LNCaP clone FGC (cell line): ENCODE data around the gene HOXB8.

ENCODE experiments used
- DNase-seq: peaks from one replicate; pipeline ENCODE4 v3.0.0-alpha.2; 2011; ENCODE audit warnings: low read depth
- H3K4me3 ChIP-seq: 2 replicates; pipeline ENCODE4 v1.5.1; 2011; ENCODE audit warnings: mild to moderate bottlenecking, low read depth, low read length, control low read depth
- CTCF ChIP-seq: IDR thresholded peaks from 2 replicates; pipeline ENCODE4 v1.5.1; 2012; ENCODE audit warnings: mild to moderate bottlenecking; ENCODE audit not compliant: control insufficient read depth, insufficient read depth; ENCODE audit errors: extremely low read depth

The HOXB8 gene

DNA sequence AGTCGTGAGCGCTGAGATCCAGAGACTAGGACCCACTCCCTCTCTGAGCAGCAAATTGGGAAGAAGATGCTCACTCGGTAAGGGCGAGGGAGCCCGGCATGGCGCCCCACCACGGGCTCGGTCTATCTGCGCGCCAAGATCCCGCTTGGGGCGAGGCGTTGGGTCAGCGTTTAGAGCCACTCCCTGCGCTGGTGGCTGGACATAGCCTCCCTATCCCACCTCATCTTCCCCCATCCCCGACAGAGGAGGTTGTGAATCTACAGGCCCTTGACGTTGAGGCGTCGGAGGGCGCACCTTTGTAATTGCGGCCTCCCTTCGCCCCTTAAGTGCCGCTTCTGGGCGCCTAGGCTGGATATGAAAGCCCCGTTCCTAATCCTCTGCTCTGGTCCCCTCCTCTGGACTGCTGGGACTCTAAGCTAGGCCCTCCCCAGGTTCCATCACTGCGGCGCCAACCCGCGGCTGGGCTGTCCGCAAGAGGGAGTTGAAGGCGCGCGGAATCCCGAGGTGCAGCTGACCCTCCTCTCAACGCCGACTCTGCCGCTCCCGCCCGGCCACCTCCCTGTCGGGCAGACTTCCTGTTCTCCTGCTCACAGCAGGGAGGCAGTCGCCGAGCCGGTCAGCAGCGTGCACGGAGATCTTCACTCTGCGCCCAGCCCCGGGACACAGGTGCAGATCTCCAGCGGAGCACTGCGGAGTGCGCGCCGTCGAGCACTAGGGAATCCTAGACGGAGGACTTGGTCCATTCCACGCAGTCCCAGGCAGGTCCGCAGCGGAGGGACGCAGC is 27.2 kb upstream of the HOXB8 start:
- no peak for TF ChIP-seq CTCF
- no peak for DNase-seq
- H3K4me3 ChIP-seq: no peak overlapping the region

DNA sequence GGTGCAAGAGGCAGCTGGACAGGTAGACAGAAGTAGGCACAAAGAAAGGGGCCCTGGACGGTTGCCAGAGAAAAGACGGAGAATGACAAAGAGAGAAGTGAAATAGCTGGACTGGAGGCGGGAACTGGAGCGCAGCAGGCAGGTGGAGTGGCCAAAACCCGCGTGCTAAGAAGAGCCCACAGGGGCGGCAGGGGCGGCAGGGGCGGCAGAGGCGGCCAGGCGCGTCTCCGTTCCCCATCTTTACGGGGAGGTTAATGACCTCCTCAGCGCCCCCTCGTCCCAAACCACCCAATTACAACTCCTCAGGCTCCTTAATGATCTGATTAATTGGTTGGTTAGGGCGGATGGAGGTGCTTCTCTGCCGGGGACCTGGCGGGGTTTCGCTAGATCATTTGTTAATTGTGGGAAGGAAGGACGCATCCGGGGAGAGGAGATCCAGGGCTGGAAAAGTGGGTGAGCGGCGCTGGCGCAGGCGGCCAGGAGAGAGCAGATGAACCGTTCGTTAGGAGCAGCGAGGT is 26.5 kb upstream of the HOXB8 start:
- H3K4me3 ChIP-seq: no peak overlapping the region
- DNase-seq: no peak
- no peak for TF ChIP-seq CTCF

DNA sequence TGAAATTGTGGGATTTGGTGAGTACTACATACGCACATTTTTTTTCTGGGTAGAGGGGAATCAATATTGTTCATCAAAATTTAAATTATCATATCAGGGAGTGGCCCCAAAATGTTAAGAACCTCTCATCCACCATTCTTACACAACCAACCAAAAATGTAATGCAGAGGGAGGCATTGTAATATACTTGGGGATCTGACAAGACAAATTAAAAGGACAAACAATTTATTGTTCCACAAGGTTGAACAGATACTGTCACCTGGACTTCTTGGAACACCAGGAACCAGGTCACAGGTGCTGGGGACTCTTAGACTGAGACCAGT is 25.7 kb upstream of the HOXB8 start:
- no peak for TF ChIP-seq CTCF
- no peak overlapping the region for H3K4me3 ChIP-seq
- no peak for DNase-seq

DNA sequence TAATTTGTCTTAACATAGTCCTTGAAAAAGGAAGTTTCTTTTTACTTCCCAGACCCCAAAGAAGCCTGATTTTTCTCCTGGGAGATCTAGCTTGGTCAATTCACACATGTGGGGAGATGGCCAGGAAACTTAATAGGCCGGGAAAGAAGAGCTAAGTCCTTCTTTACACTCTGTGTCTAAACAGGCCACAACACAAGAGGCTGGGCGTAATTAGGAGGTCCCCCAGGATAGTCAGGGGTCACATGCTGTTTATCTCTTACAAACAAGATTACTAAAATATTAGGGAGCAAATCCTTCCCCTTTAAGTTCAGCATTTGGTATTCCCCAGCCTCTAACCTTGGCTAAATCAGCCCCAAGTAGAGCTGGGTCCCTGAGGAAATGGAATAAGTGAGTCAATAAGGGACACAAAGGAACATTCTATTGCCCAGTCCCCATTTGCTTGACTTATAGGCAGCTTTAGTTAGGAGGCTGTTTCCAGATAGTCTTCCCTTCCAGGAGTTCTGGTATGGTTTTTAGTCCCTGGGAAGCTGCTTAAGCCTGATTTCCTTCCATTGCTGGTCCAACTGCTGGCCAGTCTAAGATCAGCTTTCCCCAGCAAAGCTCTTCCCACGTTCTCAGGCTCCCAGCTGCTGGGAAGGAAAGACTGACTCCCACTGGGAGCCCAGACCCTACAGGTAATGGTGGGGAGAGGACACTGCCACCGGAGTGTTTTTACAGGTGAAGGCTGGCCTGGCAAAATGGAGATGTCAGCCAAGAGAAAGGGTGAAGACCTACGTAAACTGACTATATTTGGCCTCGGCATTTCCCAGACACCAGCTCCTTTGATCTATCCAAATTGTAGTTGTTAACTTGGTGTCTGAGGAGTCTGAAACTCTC is 25.1 kb upstream of the HOXB8 start:
- no peak for DNase-seq
- H3K4me3 ChIP-seq: no peak overlapping the region
- no peak for TF ChIP-seq CTCF

DNA sequence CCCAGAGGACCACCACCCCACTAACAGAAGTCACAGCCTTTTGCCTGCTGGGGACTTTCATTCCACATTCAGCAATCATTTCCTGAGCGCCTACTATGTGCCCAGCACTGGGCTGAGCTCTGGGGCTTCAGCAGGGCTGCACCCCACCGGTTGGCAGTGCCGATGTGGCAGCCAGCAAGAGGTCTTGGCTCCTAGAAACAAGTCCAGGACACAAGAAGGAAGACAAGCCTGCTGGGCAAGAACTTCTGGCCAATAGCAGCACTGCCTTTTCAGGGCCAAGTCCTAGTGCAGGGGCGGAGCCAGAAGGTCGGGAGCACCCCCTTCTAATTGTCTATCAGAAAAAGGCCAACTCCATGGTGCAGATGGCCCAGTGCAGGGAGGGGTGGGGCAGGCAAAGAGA is 24.0 kb upstream of the HOXB8 start:
- no peak overlapping the region for H3K4me3 ChIP-seq
- TF ChIP-seq CTCF: no peak
- DNase-seq: no peak

DNA sequence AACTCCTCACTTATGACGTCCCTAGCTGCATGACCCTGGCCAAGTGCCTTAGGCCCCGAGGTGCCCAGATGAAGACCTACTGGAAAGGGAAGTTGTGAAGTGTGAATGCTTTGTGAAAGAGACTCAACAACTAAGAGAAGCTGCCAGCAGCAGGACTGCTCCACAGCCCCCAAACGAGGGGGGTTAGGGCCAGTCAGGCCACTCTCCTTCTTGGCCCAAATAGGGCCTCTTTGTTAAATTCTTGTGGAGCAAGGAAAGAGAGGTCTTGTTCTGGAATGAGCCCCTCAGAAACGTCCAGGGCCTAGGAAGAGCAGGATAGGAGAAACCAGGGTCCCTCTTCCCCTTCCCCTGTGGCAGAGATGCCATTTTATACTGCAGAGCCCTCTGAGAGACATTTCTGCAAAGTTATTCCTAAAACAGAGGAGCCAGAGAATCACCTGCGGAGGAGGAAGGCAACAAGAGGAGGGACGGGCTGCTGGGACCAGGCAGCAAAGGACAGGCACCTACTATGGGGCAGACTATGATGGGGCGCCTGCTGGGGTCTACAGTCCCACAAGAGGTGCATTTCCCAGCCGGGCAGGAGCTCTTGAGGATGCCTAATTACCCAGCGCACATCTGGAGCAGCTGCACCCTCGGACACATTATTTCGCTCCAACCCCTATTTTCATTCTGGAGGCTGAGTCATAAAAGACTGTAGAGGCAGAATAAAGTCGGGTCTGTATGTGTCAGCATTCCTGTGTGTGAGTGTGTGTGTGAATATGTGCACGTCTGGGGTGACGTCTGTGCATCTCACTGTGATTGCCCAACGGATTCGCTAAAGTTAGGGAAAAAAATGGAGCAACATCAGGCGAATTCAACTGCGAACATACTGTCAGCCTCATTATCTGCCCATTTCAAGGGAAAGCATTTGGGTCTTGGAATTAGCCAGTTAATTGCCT is 22.5 kb upstream of the HOXB8 start:
- no peak for DNase-seq
- no peak for TF ChIP-seq CTCF
- no peak overlapping the region for H3K4me3 ChIP-seq
